Testis (tissue), 3 donors: ENCODE results near the gene TMEM52. TPM values are rescaled to one million over a fixed set of nuclear protein-coding genes. Genes with fewer than 3 reads are reported as not detected.
A peak's percentile ranks its signal among the peaks of the same experiment; 100 is the strongest.

ENCODE experiments used
- DNase-seq: peaks from one replicate; pipeline ENCODE4 v3.0.0-alpha.2; 2019
- H3K27ac ChIP-seq, 2 donors: fragments of 200-600 bp; sonication (generic); one replicate each; pipeline ENCODE4 v1.5.1; 2019
- H3K27me3 ChIP-seq: fragments of 200-600 bp; sonication (generic); one replicate; pipeline ENCODE4 v1.5.1; 2019
- H3K36me3 ChIP-seq: fragments of 200-600 bp; sonication (generic); one replicate; pipeline ENCODE4 v1.5.1; 2017; ENCODE audit warnings: low read depth; ENCODE audit errors: missing control alignments
- H3K4me1 ChIP-seq: fragments of 200-600 bp; sonication (generic); one replicate; pipeline ENCODE4 v1.5.1; 2019
- H3K4me3 ChIP-seq, 2 donors: fragments of 200-600 bp; sonication (generic); one replicate each; pipeline ENCODE4 v1.5.1; 2017 to 2019
- H3K9me3 ChIP-seq: fragments of 200-600 bp; sonication (generic); one replicate; pipeline ENCODE4 v1.5.1; 2017
- POLR2A ChIP-seq: fragments of 450-650 bp; IDR thresholded peaks from one replicate; pipeline ENCODE4 v1.6.1; 2017; ENCODE audit warnings: antibody characterized with exemption, mild to moderate bottlenecking, moderate library complexity
- WGBS, 2 donors: methylation state at CpG; one replicate each; pipeline ENCODE4 v1.1.5; 2018; 5-methylcytosine and 5-hydroxymethylcytosine counted together
- intact Hi-C: fragments of 100-400 bp; cut with DNase I; formaldehyde crosslinking; loops from one replicate; pipeline ENCODE4 v1.15.1; 2023; ENCODE audit warnings: low total_unique reads
- polyA plus RNA-seq: library from polyadenylated mRNA; stranded (reverse); fragments of 350-450 nt; fragmentation: Illumina TruSeq; extraction: RNeasy Lipid Tissue Mini Kit (QIAGEN cat#74804); gene quantifications from one replicate; pipeline ENCODE4 v1.2.3, GENCODE V29; 2014; ENCODE audit warnings: low read depth, low replicate concordance; ENCODE audit not compliant: insufficient read depth
- total RNA-seq, 2 donors: library from RNA; depleted of rRNA; stranded (reverse); fragments of >200 nt; gene quantifications; one replicate each; pipeline ENCODE4 v1.2.3, GENCODE V29; 2016
- TF ChIP-seq, protein P1 (sequence below), 3 experiments: fragments of 450-650 bp in 2 of 3; fragments of 200-600 bp in 1 of 3; sonication (generic) in 1 of 3; IDR thresholded peaks; one replicate each; pipeline ENCODE4 v1.5.1; 2016 to 2019; ENCODE audit warnings: antibody characterized with exemption in 3 of 3, mild to moderate bottlenecking in 2 of 3, moderate library complexity in 1 of 3

Gene TMEM52
- total and polyA plus RNA-seq, 3 donors from 2014 or later: 40.8 to 143 (median 74.0) TPM

GRCh38 chr1:1956586-1957532, 37.8 kb upstream of the TMEM52 start:
- Histone ChIP-seq H3K27ac (no peak overlapping the region), H3K36me3 (no peaks in the 10 kb centered on the region), H3K9me3 (no peaks in the 10 kb centered on the region), H3K4me3 (no peak overlapping the region), H3K4me1 (peaks cover 4% of the 10 kb centered on the region), H3K27me3 (no peaks in the 10 kb centered on the region)
- intact Hi-C loops: no loop called here
- DNase-seq: no peak
- TF ChIP-seq, protein P1, sequence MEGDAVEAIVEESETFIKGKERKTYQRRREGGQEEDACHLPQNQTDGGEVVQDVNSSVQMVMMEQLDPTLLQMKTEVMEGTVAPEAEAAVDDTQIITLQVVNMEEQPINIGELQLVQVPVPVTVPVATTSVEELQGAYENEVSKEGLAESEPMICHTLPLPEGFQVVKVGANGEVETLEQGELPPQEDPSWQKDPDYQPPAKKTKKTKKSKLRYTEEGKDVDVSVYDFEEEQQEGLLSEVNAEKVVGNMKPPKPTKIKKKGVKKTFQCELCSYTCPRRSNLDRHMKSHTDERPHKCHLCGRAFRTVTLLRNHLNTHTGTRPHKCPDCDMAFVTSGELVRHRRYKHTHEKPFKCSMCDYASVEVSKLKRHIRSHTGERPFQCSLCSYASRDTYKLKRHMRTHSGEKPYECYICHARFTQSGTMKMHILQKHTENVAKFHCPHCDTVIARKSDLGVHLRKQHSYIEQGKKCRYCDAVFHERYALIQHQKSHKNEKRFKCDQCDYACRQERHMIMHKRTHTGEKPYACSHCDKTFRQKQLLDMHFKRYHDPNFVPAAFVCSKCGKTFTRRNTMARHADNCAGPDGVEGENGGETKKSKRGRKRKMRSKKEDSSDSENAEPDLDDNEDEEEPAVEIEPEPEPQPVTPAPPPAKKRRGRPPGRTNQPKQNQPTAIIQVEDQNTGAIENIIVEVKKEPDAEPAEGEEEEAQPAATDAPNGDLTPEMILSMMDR (IDR thresholded peaks at IDR 0.05): no peak
- no peak for TF ChIP-seq POLR2A
- 94 to 96% methylated on average over 10 to 38 of the region's 38 CpGs for WGBS, 2 donors

DNA sequence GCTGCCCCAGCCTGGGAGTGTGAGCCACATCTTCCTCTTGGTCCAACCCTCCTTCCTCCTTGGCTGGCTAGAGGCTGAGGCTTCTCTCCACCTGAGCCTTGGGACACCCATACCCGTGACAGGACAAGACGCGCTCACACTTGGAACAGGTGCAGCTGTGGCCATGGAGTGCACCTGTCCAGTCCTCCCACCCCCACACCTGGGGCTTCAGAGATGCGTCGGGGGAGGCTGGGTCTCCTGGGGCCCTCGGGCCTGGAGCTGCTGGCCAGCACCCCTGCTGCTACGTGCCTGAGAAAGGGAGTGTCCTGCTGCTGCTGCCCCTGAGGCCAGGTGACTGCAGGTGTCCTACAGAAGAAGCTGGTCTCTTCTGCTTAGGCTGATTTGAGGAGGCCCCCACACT, 37.0 kb upstream of the TMEM52 start:
- Histone ChIP-seq H3K36me3 (no peaks in the 10 kb centered on the region), H3K27ac (no peak overlapping the region), H3K27me3 (no peaks in the 10 kb centered on the region), H3K4me3 (no peak overlapping the region), H3K4me1 (peaks cover 4% of the 10 kb centered on the region), H3K9me3 (no peaks in the 10 kb centered on the region)
- WGBS, 2 donors: 86 to 87% methylated on average over 4 to 6 of the region's 7 CpGs
- DNase-seq: no peak
- no peak for TF ChIP-seq POLR2A
- TF ChIP-seq, protein P1 (IDR thresholded peaks at IDR 0.05): no peak
- intact Hi-C loops: no loop called here

DNA sequence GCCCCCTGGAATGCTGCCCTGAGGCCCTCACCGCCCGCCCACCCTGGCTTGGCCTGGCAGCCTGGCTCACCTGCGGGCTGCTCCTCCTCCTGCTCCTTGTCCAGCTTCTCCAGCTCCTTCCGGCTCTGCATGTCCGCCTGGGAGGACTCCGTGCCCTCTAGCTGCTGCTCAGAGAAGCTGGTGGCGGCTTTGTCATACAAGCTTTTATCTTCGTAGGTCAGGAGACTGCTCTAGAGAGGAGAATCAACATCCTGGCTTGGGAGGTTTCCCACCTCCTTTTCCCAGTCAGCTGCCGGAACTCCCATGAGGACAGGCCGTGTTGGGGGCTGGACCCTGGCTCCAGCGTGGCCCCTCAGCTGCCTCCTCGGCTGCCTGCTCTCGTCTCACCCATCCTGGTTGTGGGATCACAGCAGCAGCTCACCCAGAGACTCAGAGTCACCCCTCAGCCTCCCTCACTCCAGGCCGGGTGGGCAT, 36.6 kb upstream of the TMEM52 start:
- no peaks in the 10 kb centered on the region for H3K27me3 ChIP-seq
- no peaks in the 10 kb centered on the region for H3K36me3 ChIP-seq
- intact Hi-C loops: no loop called here
- WGBS, 2 donors: 68 to 70% methylated on average over 10 to 14 of the region's 14 CpGs
- no peak for DNase-seq
- peaks cover 4% of the 10 kb centered on the region for H3K4me1 ChIP-seq
- H3K9me3 ChIP-seq: no peaks in the 10 kb centered on the region
- peak overlapping the region in 1 of 2 donors; percentile 30 for H3K27ac ChIP-seq
- TF ChIP-seq, protein P1 (IDR thresholded peaks at IDR 0.05): no peak
- TF ChIP-seq POLR2A: no peak
- peak overlapping the region in 1 of 2 donors; percentile 29 for H3K4me3 ChIP-seq

DNA sequence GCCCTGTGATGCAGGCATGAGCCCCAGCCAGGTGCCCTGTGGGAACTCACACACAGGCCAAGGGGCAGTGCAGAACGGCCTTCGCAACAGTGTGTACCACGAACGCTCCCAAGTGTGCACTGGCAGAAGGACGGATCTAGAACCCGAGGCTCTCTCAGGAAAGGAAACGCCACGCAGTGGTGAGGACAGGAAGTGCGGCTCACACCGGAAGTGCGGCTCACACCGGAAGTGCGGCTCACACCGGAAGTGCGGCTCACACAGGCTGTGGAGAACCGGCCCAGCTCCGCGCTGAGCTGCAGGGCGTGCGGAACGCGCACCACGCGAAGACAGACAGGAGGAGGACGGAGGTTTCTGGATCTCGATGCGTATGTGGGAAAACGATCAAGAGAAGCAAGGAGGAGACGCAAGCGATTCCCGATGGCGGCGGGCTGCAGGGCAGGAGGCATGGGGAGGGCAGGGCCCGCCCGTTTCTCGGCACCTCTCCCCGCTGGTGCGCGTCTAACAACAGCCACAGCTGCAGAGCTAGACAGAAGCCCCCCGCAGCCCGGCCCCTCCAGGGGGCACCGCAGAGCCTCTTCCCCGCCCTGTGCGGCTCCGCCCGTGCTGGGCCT, 35.9 kb upstream of the TMEM52 start:
- peak overlapping the region; percentile 29 to 35 for H3K4me3 ChIP-seq
- WGBS, 2 donors: 71 to 79% methylated on average over 43 to 46 of the region's 46 CpGs
- H3K27me3 ChIP-seq: no peaks in the 10 kb centered on the region
- TF ChIP-seq POLR2A: no peak
- TF ChIP-seq, protein P1 (IDR thresholded peaks at IDR 0.05): peak in 1 of 3 experiments; percentile 20
- H3K9me3 ChIP-seq: no peaks in the 10 kb centered on the region
- intact Hi-C loops: no loop called here
- H3K4me1 ChIP-seq: peaks cover 4% of the 10 kb centered on the region
- H3K36me3 ChIP-seq: no peaks in the 10 kb centered on the region
- peak; percentile 31 for DNase-seq
- H3K27ac ChIP-seq: peak overlapping the region in 1 of 2 donors; percentile 30
